Thyroid gland (tissue), 4 donors: Measurements from ENCODE around the gene PRSS36. TPM values are rescaled to one million over a fixed set of nuclear protein-coding genes. Genes with fewer than 3 reads are reported as not detected.
A peak's percentile ranks its signal among the peaks of the same experiment; 100 is the strongest.

Experiments
- DNase-seq, 2 donors: peaks; one replicate each; pipeline ENCODE4 v3.0.0-alpha.2; 2019
- H3K27ac ChIP-seq, 3 donors: fragments of 200-600 bp; sonication (generic); 1 replicate in 2 of 3; 2 replicates in 1 of 3; pipeline ENCODE4 v1.5.1; 2016 to 2019; ENCODE audit warnings: mild to moderate bottlenecking in 1 of 3, moderate library complexity in 1 of 3
- H3K27me3 ChIP-seq: fragments of 200-600 bp; sonication (generic); one replicate; pipeline ENCODE4 v1.5.1; 2019
- H3K36me3 ChIP-seq, 2 donors: fragments of 200-600 bp; sonication (generic); one replicate each; pipeline ENCODE4 v1.5.1; 2016 to 2019
- H3K4me1 ChIP-seq, 2 donors: fragments of 200-600 bp; sonication (generic); one replicate each; pipeline ENCODE4 v1.5.1; 2017 to 2019
- H3K4me3 ChIP-seq, 3 donors: fragments of 200-600 bp; sonication (generic); replicated peaks in 1 of 3; 1 replicate in 2 of 3; 2 replicates in 1 of 3; pipeline ENCODE4 v1.5.1; 2016; ENCODE audit warnings: mild to moderate bottlenecking in 1 of 3
- H3K9me3 ChIP-seq: fragments of 200-600 bp; sonication (generic); one replicate; pipeline ENCODE4 v1.5.1; 2017
- POLR2A ChIP-seq, 2 donors: fragments of 450-650 bp; IDR thresholded peaks; one replicate each; pipeline ENCODE4 v1.6.1; 2017; ENCODE audit warnings: antibody characterized with exemption in 2 of 2, mild to moderate bottlenecking in 2 of 2, moderate library complexity in 1 of 2
- WGBS, 2 donors: methylation state at CpG; one replicate each; pipeline ENCODE4 v1.1.5; 2017; 5-methylcytosine and 5-hydroxymethylcytosine counted together
- intact Hi-C: fragments of 100-400 bp; cut with DNase I; formaldehyde crosslinking; loops from one replicate; pipeline ENCODE4 v1.15.1; 2023
- total RNA-seq, 4 donors: library from RNA; depleted of rRNA; stranded (reverse); fragments of >200 nt; gene quantifications; one replicate each; pipeline ENCODE4 v1.2.3, GENCODE V29; 2016
- TF ChIP-seq, protein P1 (sequence below), 6 experiments: fragments of 200-600 bp in 3 of 6; fragments of 450-650 bp in 3 of 6; sonication (generic) in 3 of 6; IDR thresholded peaks; one replicate each; pipeline ENCODE4 v1.5.1; 2016 to 2019; ENCODE audit warnings: antibody characterized with exemption in 6 of 6, mild to moderate bottlenecking in 2 of 6, inconsistent platforms in 1 of 6, moderate library complexity in 1 of 6

PRSS36 gene
- total RNA-seq, 4 donors from 2014 or later: 1.4 to 6.6 (median 3.0) TPM

DNA sequence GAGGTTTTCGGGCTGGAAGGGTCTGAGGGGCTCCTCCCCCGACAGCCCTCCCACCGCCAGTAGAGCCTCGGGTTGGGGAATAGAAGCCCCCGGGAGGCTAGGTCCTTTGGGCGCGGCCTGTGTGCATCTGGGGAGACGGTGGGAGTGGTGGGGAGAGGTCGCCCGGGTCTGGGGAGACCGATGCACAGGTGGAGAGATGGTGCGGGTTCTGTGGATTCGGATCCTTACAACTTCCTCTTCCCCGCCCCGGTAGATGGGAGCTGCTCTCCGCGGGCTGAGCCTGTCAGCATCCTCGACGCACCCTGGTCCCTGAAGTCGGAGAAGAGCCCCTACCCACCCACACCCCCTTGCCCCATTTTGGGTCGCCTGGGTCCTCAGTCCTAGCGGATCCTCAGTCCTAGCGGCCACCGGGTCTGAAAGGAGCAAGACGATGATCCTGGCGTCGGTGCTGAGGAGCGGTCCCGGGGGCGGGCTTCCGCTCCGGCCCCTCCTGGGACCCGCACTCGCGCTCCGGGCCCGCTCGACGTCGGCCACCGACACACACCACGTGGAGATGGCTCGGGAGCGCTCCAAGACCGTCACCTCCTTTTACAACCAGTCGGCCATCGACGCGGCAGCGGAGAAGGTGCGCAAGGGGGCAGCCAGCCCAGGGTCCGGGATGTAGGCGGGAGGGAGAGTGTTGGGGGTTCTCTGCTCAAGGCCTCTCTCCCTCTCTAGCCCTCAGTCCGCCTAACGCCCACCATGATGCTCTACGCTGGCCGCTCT, 40.9 kb downstream of the PRSS36 start:
- WGBS, 2 donors: 31 to 41% methylated on average over 24 to 57 of the region's 57 CpGs
- H3K36me3 ChIP-seq: peaks cover 17 to 23% of the 10 kb centered on the region in 2 donors
- H3K27ac ChIP-seq: peak overlapping the region; percentile 26 to 90 (median 52)
- no peak for DNase-seq
- no peaks in the 10 kb centered on the region for H3K27me3 ChIP-seq
- TF ChIP-seq POLR2A (IDR thresholded peaks at IDR 0.05): no peak
- TF ChIP-seq, protein P1, sequence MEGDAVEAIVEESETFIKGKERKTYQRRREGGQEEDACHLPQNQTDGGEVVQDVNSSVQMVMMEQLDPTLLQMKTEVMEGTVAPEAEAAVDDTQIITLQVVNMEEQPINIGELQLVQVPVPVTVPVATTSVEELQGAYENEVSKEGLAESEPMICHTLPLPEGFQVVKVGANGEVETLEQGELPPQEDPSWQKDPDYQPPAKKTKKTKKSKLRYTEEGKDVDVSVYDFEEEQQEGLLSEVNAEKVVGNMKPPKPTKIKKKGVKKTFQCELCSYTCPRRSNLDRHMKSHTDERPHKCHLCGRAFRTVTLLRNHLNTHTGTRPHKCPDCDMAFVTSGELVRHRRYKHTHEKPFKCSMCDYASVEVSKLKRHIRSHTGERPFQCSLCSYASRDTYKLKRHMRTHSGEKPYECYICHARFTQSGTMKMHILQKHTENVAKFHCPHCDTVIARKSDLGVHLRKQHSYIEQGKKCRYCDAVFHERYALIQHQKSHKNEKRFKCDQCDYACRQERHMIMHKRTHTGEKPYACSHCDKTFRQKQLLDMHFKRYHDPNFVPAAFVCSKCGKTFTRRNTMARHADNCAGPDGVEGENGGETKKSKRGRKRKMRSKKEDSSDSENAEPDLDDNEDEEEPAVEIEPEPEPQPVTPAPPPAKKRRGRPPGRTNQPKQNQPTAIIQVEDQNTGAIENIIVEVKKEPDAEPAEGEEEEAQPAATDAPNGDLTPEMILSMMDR (IDR thresholded peaks at IDR 0.05): no peak
- H3K4me3 ChIP-seq: peak overlapping the region; percentile 71 to 99 (median 87)
- peaks cover 16 to 18% of the 10 kb centered on the region in 2 donors for H3K4me1 ChIP-seq
- no peaks in the 10 kb centered on the region for H3K9me3 ChIP-seq
- intact Hi-C loops: no loop called here

GRCh38 chr16:31108035-31108793, 41.7 kb downstream of the PRSS36 start, which contains the start of gene BCKDK:
TSS of gene BCKDK (plus strand) at chr16:31108386. CDS start at chr16:31109224, 838 bp downstream.
- DNase-seq: peak; percentile 60 to 61
- peaks cover 16 to 18% of the 10 kb centered on the region in 2 donors for H3K4me1 ChIP-seq
- peaks cover 17 to 23% of the 10 kb centered on the region in 2 donors for H3K36me3 ChIP-seq
- peak within 1 kb of the TSS; percentile 71 to 99 (median 87) for H3K4me3 ChIP-seq
- H3K9me3 ChIP-seq: no peaks in the 10 kb centered on the region
- WGBS, 2 donors: 10 to 11% methylated on average over 27 to 35 of the region's 68 CpGs
- peak within 1 kb of the TSS; percentile 26 to 90 (median 52) for H3K27ac ChIP-seq
- intact Hi-C loops: no loop called here
- peak in 1 of 2 donors; percentile 49 for TF ChIP-seq POLR2A (IDR thresholded peaks at IDR 0.05)
- TF ChIP-seq, protein P1 (IDR thresholded peaks at IDR 0.05): no peak
- H3K27me3 ChIP-seq: no peaks in the 10 kb centered on the region

GRCh38 chr16:31107465-31107867, 42.4 kb downstream of the PRSS36 start:
- Histone ChIP-seq H3K4me1 (peaks cover 16 to 18% of the 10 kb centered on the region in 2 donors), H3K4me3 (no peak overlapping the region), H3K27ac (no peak overlapping the region), H3K27me3 (no peaks in the 10 kb centered on the region), H3K36me3 (peaks cover 15 to 21% of the 10 kb centered on the region in 2 donors), H3K9me3 (no peaks in the 10 kb centered on the region)
- WGBS, 2 donors: 88 to 91% methylated on average over 6 of the region's 6 CpGs
- TF ChIP-seq POLR2A (IDR thresholded peaks at IDR 0.05): no peak
- TF ChIP-seq, protein P1 (IDR thresholded peaks at IDR 0.05): no peak
- no peak for DNase-seq
- intact Hi-C loops: no loop called here

DNA sequence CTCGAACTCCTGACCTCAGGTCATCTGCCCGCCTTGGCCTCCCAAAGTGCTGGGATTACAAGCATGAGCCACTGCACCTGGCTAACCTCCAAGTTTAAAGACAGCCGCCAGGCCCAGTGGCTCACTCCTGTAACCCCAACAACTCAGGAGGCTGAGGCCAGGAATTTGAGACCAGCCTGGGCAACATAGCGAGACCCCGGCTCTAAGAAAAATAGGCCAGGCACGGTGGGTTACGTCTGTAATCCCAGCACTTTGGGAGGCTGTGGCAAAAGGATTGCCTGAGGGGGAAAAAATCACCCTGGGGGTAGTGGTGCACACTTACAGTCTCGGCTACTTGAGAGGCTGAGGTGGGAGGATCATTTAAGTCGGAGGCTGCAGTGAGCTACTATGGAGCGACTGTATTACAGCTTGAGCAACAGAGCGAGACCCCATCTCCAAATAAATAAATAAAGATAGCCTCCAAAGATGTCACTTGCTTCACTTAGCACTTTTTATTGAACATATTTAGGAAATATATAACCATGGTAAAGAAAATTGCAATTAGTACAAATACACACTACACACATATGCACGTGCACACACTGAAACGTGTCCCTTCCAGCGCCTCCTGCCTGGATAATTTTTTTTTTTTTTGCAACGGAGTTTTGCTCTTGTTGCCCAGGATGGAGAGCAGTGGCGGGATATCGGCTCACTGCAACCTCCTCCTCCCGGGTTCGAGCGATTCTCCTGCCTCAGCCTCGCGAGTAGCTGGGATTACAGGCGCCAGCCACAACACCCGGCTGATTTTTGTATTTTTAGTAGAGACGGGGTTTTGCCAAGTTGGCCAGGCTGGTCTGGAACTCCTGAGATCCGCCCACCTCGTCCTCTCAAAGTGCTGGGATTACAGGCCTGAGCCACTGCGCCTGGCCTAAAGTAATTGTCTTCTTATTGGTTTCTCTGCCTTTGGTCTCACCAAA, 43.1 kb downstream of the PRSS36 start:
- Histone ChIP-seq H3K27ac (no peak overlapping the region), H3K4me1 (peaks cover 16 to 18% of the 10 kb centered on the region in 2 donors), H3K36me3 (peaks cover 8 to 14% of the 10 kb centered on the region in 2 donors), H3K4me3 (no peak overlapping the region), H3K9me3 (no peaks in the 10 kb centered on the region), H3K27me3 (no peaks in the 10 kb centered on the region)
- DNase-seq: no peak
- intact Hi-C loops: no loop called here
- WGBS, 2 donors: 86 to 92% methylated on average over 28 of the region's 28 CpGs
- TF ChIP-seq, protein P1 (IDR thresholded peaks at IDR 0.05): no peak
- no peak for TF ChIP-seq POLR2A (IDR thresholded peaks at IDR 0.05)
